HepG2 (cell line): ENCODE results near the gene MYO1C. TPM values are rescaled to one million over a fixed set of nuclear protein-coding genes. Genes with fewer than 3 reads are reported as not detected.
"Not testable (repeated sequence)": the region's sequence is repeated elsewhere in the genome, so short reads cannot be mapped to it uniquely, and the experiment has no call there.

Experiments used
- FOXA1 ChIP-seq, 2 experiments: fragments of 450-650 bp in 1 of 2; sonication (generic) in 1 of 2; formaldehyde crosslinking in 1 of 2; IDR thresholded peaks; 2 replicates each; pipeline versions ENCODE4 v1.4.0 to v1.6.1; 2016 to 2020; ENCODE audit warnings: missing genetic modification reagents in 1 of 2
- HNF4G ChIP-seq, 2 experiments: sonication (generic) in 1 of 2; formaldehyde crosslinking in 1 of 2; IDR thresholded peaks; 2 replicates each; pipeline versions ENCODE4 v1.4.0 to v1.6.1; 2011 to 2020; ENCODE audit warnings: borderline replicate concordance in 2 of 2, low read depth in 2 of 2, mild to moderate bottlenecking in 2 of 2, low read length in 1 of 2, missing genetic modification reagents in 1 of 2, moderate library complexity in 1 of 2
- KDM1A ChIP-seq: IDR thresholded peaks from 2 replicates; pipeline ENCODE4 v1.6.1; 2016; ENCODE audit warnings: missing compliant biosample characterization
- NR2C2 ChIP-seq: sonication (generic); formaldehyde crosslinking; IDR thresholded peaks from 2 replicates; pipeline ENCODE4 v1.4.0; 2020; ENCODE audit warnings: missing genetic modification reagents, mild to moderate bottlenecking, moderate library complexity, borderline replicate concordance
- PHF21A ChIP-seq: sonication (generic); formaldehyde crosslinking; IDR thresholded peaks from 2 replicates; pipeline ENCODE4 v1.5.0; 2020; ENCODE audit warnings: mild to moderate bottlenecking, missing genetic modification reagents
- SAP130 ChIP-seq: IDR thresholded peaks from 2 replicates; pipeline ENCODE4 v1.6.1; 2016; ENCODE audit warnings: low read depth
- SOX13 ChIP-seq, 3 experiments: fragments of 450-650 bp in 1 of 3; sonication (generic) in 1 of 3; formaldehyde crosslinking in 1 of 3; IDR thresholded peaks in 2 of 3; conservative IDR thresholded peaks in 1 of 3; 2 replicates each; pipeline versions ENCODE4 v1.5.0 to v1.6.1; 2016 to 2020; ENCODE audit warnings: antibody characterized with exemption in 1 of 3, mild to moderate bottlenecking in 1 of 3, missing compliant biosample characterization in 1 of 3, missing genetic modification reagents in 1 of 3, moderate library complexity in 1 of 3
- ZBTB40 ChIP-seq, 2 experiments: fragments of 450-650 bp in 1 of 2; sonication (generic) in 1 of 2; formaldehyde crosslinking in 1 of 2; IDR thresholded peaks; 2 replicates each; pipeline versions ENCODE4 v1.6.1 to v1.8.0; 2016 to 2022; ENCODE audit warnings: antibody characterized with exemption in 1 of 2, mild to moderate bottlenecking in 1 of 2, missing genetic modification reagents in 1 of 2
- ZFP91 ChIP-seq: sonication (generic); formaldehyde crosslinking; IDR thresholded peaks from 2 replicates; pipeline ENCODE4 v1.9.0; 2022; ENCODE audit warnings: missing genetic modification reagents, mild to moderate bottlenecking, borderline replicate concordance
- ZMYM2 ChIP-seq: sonication (generic); formaldehyde crosslinking; IDR thresholded peaks from 2 replicates; pipeline ENCODE4 v1.8.0; 2022; ENCODE audit warnings: mild to moderate bottlenecking, missing genetic modification reagents
- ZMYM3 ChIP-seq: sonication (generic); formaldehyde crosslinking; IDR thresholded peaks from 2 replicates; pipeline ENCODE4 v1.5.1; 2020; ENCODE audit warnings: mild to moderate bottlenecking, missing genetic modification reagents
- ZMYM4 ChIP-seq: sonication (generic); formaldehyde crosslinking; IDR thresholded peaks from 2 replicates; pipeline ENCODE4 v1.8.1; 2023; ENCODE audit warnings: mild to moderate bottlenecking, missing genetic modification reagents
- polyA plus RNA-seq, 8 experiments: library from polyadenylated mRNA; depleted of rRNA in 3 of 8; stranded (reverse) in 7 of 8; unstranded in 1 of 8; fragments of >200 nt; fragmentation: Illumina TruSeq in 4 of 8; extraction: Trizol in 4 of 8; gene quantifications; 2 replicates each; pipeline versions ENCODE4 v1.2.1 to v1.2.3, GENCODE V29; 2011 to 2016; ENCODE audit warnings: low read depth in 4 of 8, missing spikeins in 1 of 8, mixed read lengths in 1 of 8; ENCODE audit not compliant: insufficient read depth in 1 of 8
- total RNA-seq, 5 experiments: library from RNA; depleted of rRNA; stranded (reverse); fragments of >200 nt; fragmentation: Illumina TruSeq; extraction: Trizol; gene quantifications; 2 replicates each; pipeline ENCODE4 v1.2.3, GENCODE V29; 2016; ENCODE audit warnings: low read depth in 1 of 5
- TF ChIP-seq, protein P1 (sequence below): sonication (generic); formaldehyde crosslinking; IDR thresholded peaks from 2 replicates; pipeline ENCODE4 v1.5.0; 2020; ENCODE audit warnings: mild to moderate bottlenecking, missing genetic modification reagents

Gene MYO1C
- total and polyA plus RNA-seq, 2 of the 13 experiments (the other 11 are each of a cell fraction or from before 2014, with no cell fraction given) = 22.7 to 40.8 TPM

- TF ChIP-seq ZBTB40 (IDR thresholded peaks at IDR 0.05); SOX13 (IDR thresholded peaks at IDR 0.05); FOXA1 (IDR thresholded peaks at IDR 0.05); HNF4G (CRISPR knock-in tag; IDR thresholded peaks at IDR 0.05; ENCODE audit: borderline replicate concordance, low read depth): not testable (repeated sequence)
- 0 out of 2 replicates have a peak, but pooled peaks have one; percentile 11 for TF ChIP-seq ZBTB40 (CRISPR knock-in tag; IDR thresholded peaks at IDR 0.05)
- peak; percentile 55; the same call in 1 of the 2 replicates for TF ChIP-seq KDM1A (CRISPR knock-in tag)
- TF ChIP-seq PHF21A (CRISPR knock-in tag) = peak; percentile 51; the same call in 1 of the 2 replicates
- TF ChIP-seq ZFP91 (CRISPR knock-in tag) = peak; percentile 20; the same call in 1 of the 2 replicates
- peak; percentile 69; the same call in 1 of the 2 replicates for TF ChIP-seq ZMYM3 (CRISPR knock-in tag)
- TF ChIP-seq, protein P1, sequence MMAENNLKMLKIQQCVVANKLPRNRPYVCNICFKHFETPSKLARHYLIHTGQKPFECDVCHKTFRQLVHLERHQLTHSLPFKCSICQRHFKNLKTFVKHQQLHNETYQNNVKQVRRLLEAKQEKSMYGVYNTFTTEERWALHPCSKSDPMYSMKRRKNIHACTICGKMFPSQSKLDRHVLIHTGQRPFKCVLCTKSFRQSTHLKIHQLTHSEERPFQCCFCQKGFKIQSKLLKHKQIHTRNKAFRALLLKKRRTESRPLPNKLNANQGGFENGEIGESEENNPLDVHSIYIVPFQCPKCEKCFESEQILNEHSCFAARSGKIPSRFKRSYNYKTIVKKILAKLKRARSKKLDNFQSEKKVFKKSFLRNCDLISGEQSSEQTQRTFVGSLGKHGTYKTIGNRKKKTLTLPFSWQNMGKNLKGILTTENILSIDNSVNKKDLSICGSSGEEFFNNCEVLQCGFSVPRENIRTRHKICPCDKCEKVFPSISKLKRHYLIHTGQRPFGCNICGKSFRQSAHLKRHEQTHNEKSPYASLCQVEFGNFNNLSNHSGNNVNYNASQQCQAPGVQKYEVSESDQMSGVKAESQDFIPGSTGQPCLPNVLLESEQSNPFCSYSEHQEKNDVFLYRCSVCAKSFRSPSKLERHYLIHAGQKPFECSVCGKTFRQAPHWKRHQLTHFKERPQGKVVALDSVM = peak; percentile 89
- TF ChIP-seq ZMYM2 (CRISPR knock-in tag) = peak; percentile 59; the same call in 1 of the 2 replicates
- peak in 1 of 2 experiments; percentile 66; a peak in 2 of 4 replicates for TF ChIP-seq SOX13 (CRISPR knock-in tag; conservative IDR thresholded peaks at IDR 0.05 in 1 of 2, IDR thresholded peaks at IDR 0.05 in 1 of 2)
- TF ChIP-seq FOXA1 (CRISPR knock-in tag; IDR thresholded peaks at IDR 0.05) = peak; percentile 43
- 0 out of 2 replicates have a peak, but pooled peaks have one; percentile 21 for TF ChIP-seq ZMYM4 (CRISPR knock-in tag)
- peak; percentile 43; the same call in 1 of the 2 replicates for TF ChIP-seq SAP130
- 0 out of 2 replicates have a peak, but pooled peaks have one; percentile 20 for TF ChIP-seq NR2C2 (CRISPR knock-in tag)
- peak; percentile 15; the same call in 1 of the 2 replicates for TF ChIP-seq HNF4G (IDR thresholded peaks at IDR 0.05; ENCODE audit: borderline replicate concordance, low read depth, low read length)
These were observed 38.8 kb downstream of the MYO1C start (continued) for GRCh38 chr17:1453694-1454093.
